Panc1 (cell line): Measurements from ENCODE around the gene BTBD1. TPM values are rescaled to one million over a fixed set of nuclear protein-coding genes. Genes with fewer than 3 reads are reported as not detected.

Experiments
- ATAC-seq: fragments of 200-7000 bp; cut with Tn5 transposase; 2 replicates; pipeline ENCODE4 v1.9.1; 2020; ENCODE audit warnings: mild to moderate bottlenecking, moderate library complexity
- BruUV-seq: library from RNA; stranded (reverse); fragments of 400-500 nt; replicated peaks from 2 replicates; lab custom pipeline; 2021; lab: Mats Ljungman, UMichigan
- CTCF ChIA-PET: fragments of 300-600 bp; sonication (Branson Sonifier 250); formaldehyde crosslinking; loops from one replicate; lab custom pipeline; 2022; ENCODE audit warnings: antibody characterized with exemption; lab: Charles Lee
- POLR2A ChIA-PET: fragments of 300-600 bp; sonication (Branson Sonifier 250); formaldehyde crosslinking; loops from one replicate; lab custom pipeline; 2022; ENCODE audit warnings: antibody characterized with exemption; lab: Charles Lee
- DNase-seq: peaks from one replicate; pipeline ENCODE4 v3.0.0-alpha.2; 2010; ENCODE audit warnings: low read depth, low spot score
- H3K27ac ChIP-seq: 2 replicates; pipeline ENCODE4 v1.5.1; 2011; ENCODE audit warnings: mild to moderate bottlenecking, low read length, inconsistent platforms
- H3K27me3 ChIP-seq: fragments of 200-500 bp; sonication (Bioruptor generic); 2 replicates; pipeline ENCODE4 v1.6.0; 2014; ENCODE audit warnings: low read length, inconsistent platforms; ENCODE audit not compliant: control insufficient read depth, insufficient read depth
- H3K36me3 ChIP-seq: fragments of 200-500 bp; sonication (Bioruptor generic); 2 replicates; pipeline ENCODE4 v1.5.1; 2014; ENCODE audit warnings: inconsistent platforms, mild to moderate bottlenecking, low read length, moderate library complexity; ENCODE audit not compliant: control insufficient read depth, insufficient read depth
- H3K4me1 ChIP-seq: 2 replicates; pipeline ENCODE4 v1.5.1; 2011; ENCODE audit warnings: inconsistent platforms, mild to moderate bottlenecking, low read length, moderate library complexity; ENCODE audit not compliant: control insufficient read depth, insufficient read depth
- H3K4me3 ChIP-seq, 2 experiments: 2 replicates each; pipeline ENCODE4 v1.5.1; 2011 to 2012; ENCODE audit warnings: low read depth in 2 of 2, low read length in 2 of 2, mild to moderate bottlenecking in 2 of 2, inconsistent platforms in 1 of 2, moderate library complexity in 1 of 2
- H3K9me3 ChIP-seq: fragments of 200-500 bp; sonication (Bioruptor generic); 2 replicates; pipeline ENCODE4 v1.5.1; 2014; ENCODE audit warnings: low read depth, mild to moderate bottlenecking, inconsistent platforms, low read length, moderate library complexity; ENCODE audit not compliant: control insufficient read depth, insufficient read depth
- POLR2AphosphoS5 ChIP-seq: IDR thresholded peaks from 2 replicates; pipeline ENCODE4 v1.6.1; 2012; ENCODE audit warnings: mild to moderate bottlenecking, low read depth, low read length, moderate library complexity
- SIN3A ChIP-seq: IDR thresholded peaks from 2 replicates; pipeline ENCODE4 v1.6.1; 2012; ENCODE audit warnings: low read depth, mild to moderate bottlenecking, low read length, moderate library complexity, borderline replicate concordance; ENCODE audit not compliant: insufficient read depth
- TCF7L2 ChIP-seq: IDR thresholded peaks from 2 replicates; pipeline ENCODE4 v1.6.1; 2011; ENCODE audit warnings: mild to moderate bottlenecking, low read depth, low read length, inconsistent platforms
- in situ Hi-C: cut with HindIII; loops from 2 replicates; pipeline ENCODE4 v1.10.0; 2016; ENCODE audit warnings: low sequenced_read_pairs, low pct_unique_long_range_greater_than_20kb
- intact Hi-C: fragments of 100-400 bp; cut with micrococcal nuclease; formaldehyde crosslinking; loops from one replicate; pipeline ENCODE4 v1.10.0; 2022; ENCODE audit not compliant: unreplicated experiment
- total RNA-seq: library from RNA; stranded (reverse); gene quantifications from one replicate; pipeline ENCODE4 v1.2.1, GENCODE V29; 2021; ENCODE audit not compliant: unreplicated experiment
- TF ChIP-seq, protein P1 (sequence below), 2 experiments: IDR thresholded peaks; 2 replicates each; pipeline ENCODE4 v1.6.1; 2011 to 2012; ENCODE audit warnings: low read depth in 2 of 2, control low read depth in 1 of 2, low read length in 1 of 2, mild to moderate bottlenecking in 1 of 2, moderate library complexity in 1 of 2; ENCODE audit not compliant: insufficient read depth in 1 of 2
- TF ChIP-seq, protein P2 (sequence below): fragments of 450-650 bp; IDR thresholded peaks from 2 replicates; pipeline ENCODE4 v1.5.1; 2017; ENCODE audit warnings: mild to moderate bottlenecking

The BTBD1 gene
- total RNA-seq, 1 experiment from 2014 or later = 88.4 TPM

DNA sequence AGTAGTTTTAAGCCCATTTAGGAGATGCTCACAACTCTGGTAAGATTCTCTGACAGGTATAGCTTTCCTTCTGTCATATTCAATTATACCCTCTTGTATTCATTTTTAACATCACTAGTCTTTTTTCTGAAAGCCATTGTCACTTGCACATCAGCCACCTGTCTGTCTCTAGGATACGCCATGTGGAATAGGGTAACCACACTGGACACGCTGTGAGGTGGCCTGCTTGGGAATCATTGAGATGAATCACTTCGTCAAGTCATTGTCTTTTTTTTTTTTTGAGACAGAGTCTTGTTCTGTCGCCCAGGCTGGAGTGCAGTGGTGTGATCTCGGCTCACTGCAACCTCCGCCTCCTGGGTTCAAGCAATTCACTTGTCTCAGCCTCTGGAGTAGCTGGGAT lies 47.8 kb upstream of the BTBD1 start:
- Histone ChIP-seq H3K4me1 (no peaks in the 10 kb centered on the region), H3K4me3 (no peak overlapping the region), H3K36me3 (no peaks in the 10 kb centered on the region), H3K27me3 (no peaks in the 10 kb centered on the region), H3K9me3 (no peaks in the 10 kb centered on the region), H3K27ac (no peak overlapping the region)
- in situ Hi-C loops (no loop called here), intact Hi-C loops (no loop called here)
- TF ChIP-seq, protein P1, sequence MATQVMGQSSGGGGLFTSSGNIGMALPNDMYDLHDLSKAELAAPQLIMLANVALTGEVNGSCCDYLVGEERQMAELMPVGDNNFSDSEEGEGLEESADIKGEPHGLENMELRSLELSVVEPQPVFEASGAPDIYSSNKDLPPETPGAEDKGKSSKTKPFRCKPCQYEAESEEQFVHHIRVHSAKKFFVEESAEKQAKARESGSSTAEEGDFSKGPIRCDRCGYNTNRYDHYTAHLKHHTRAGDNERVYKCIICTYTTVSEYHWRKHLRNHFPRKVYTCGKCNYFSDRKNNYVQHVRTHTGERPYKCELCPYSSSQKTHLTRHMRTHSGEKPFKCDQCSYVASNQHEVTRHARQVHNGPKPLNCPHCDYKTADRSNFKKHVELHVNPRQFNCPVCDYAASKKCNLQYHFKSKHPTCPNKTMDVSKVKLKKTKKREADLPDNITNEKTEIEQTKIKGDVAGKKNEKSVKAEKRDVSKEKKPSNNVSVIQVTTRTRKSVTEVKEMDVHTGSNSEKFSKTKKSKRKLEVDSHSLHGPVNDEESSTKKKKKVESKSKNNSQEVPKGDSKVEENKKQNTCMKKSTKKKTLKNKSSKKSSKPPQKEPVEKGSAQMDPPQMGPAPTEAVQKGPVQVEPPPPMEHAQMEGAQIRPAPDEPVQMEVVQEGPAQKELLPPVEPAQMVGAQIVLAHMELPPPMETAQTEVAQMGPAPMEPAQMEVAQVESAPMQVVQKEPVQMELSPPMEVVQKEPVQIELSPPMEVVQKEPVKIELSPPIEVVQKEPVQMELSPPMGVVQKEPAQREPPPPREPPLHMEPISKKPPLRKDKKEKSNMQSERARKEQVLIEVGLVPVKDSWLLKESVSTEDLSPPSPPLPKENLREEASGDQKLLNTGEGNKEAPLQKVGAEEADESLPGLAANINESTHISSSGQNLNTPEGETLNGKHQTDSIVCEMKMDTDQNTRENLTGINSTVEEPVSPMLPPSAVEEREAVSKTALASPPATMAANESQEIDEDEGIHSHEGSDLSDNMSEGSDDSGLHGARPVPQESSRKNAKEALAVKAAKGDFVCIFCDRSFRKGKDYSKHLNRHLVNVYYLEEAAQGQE (IDR thresholded peaks at IDR 0.05; ENCODE audit: insufficient read depth in 1 of 2, low read depth in 2 of 2, low read length in 1 of 2) = no peak
- no peak for TF ChIP-seq POLR2AphosphoS5
- TF ChIP-seq TCF7L2 = no peak
- TF ChIP-seq SIN3A = no peak
- TF ChIP-seq, protein P2, sequence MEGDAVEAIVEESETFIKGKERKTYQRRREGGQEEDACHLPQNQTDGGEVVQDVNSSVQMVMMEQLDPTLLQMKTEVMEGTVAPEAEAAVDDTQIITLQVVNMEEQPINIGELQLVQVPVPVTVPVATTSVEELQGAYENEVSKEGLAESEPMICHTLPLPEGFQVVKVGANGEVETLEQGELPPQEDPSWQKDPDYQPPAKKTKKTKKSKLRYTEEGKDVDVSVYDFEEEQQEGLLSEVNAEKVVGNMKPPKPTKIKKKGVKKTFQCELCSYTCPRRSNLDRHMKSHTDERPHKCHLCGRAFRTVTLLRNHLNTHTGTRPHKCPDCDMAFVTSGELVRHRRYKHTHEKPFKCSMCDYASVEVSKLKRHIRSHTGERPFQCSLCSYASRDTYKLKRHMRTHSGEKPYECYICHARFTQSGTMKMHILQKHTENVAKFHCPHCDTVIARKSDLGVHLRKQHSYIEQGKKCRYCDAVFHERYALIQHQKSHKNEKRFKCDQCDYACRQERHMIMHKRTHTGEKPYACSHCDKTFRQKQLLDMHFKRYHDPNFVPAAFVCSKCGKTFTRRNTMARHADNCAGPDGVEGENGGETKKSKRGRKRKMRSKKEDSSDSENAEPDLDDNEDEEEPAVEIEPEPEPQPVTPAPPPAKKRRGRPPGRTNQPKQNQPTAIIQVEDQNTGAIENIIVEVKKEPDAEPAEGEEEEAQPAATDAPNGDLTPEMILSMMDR = no peak
- ChIA-PET POLR2A (no interaction called here), CTCF (interaction anchor here (0.6 kb wide), 1 partner anchor 8 kb away, joined by 5 read pairs; no protein-coding TSS in a partner anchor)
- no TSS peak for BruUV-seq
- no peak for DNase-seq
- ATAC-seq = no peak

DNA sequence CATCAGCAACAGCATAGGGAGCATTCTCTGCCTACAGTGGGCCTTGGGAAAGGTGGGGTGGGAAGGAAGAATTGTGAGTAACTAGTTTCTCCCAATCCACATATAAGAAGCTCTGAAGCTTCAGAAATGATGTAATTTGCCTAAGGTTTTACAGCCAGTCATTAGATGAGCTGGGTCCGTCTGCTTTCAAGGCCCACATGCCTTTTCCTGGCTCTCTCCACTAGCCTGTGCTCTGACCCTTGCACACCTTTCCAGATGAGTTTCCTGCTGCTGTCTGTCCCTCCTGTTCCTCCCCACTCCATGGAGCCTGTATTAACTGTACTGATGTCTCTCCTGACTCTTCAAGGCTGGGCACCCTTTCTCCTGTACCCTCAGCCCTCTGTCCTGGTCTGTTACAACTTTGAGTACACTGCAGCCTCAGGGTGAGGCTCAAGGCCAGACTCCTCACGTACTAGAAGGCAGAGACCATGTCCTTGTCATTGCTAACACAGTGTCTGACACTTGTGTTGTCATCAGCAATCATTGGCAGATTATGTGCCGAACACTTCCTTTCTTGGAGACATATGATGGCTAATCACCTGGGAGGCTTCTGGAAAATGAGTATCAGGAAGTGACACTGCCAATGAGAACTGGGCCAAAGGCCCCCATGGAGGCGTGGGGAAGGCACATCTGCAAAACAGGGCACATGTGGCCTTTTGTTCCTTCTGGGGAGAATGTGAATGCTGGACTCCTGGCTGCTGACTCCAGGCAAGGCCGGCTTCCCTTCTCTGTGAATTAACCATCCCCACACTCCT lies 47.0 kb upstream of the BTBD1 start:
- ChIA-PET CTCF (no interaction called here), POLR2A (no interaction called here)
- H3K27me3 ChIP-seq = no peaks in the 10 kb centered on the region
- BruUV-seq = no TSS peak
- no peaks in the 10 kb centered on the region for H3K9me3 ChIP-seq
- intact Hi-C loops (no loop called here), in situ Hi-C loops (no loop called here)
- no peak overlapping the region for H3K4me3 ChIP-seq
- ATAC-seq = no peak
- no peak for DNase-seq
- H3K27ac ChIP-seq = no peak overlapping the region
- no peaks in the 10 kb centered on the region for H3K4me1 ChIP-seq
- no peaks in the 10 kb centered on the region for H3K36me3 ChIP-seq
- TF ChIP-seq, protein P2 = no peak
- no peak for TF ChIP-seq POLR2AphosphoS5
- TF ChIP-seq SIN3A = no peak
- TF ChIP-seq, protein P1 (IDR thresholded peaks at IDR 0.05; ENCODE audit: insufficient read depth in 1 of 2, low read depth in 2 of 2, low read length in 1 of 2) = no peak
- TF ChIP-seq TCF7L2 = no peak
